NCI-H82 treated with DMSO at 0.1 percent for 48 hours (cell line): Measurements from ENCODE around the gene C1QL3.

ENCODE experiments used
- DNase-seq: peaks from one replicate; lab custom pipeline; 2025; ENCODE audit not compliant: unreplicated experiment; lab: John Stamatoyannopoulos, UW

The C1QL3 gene

DNA sequence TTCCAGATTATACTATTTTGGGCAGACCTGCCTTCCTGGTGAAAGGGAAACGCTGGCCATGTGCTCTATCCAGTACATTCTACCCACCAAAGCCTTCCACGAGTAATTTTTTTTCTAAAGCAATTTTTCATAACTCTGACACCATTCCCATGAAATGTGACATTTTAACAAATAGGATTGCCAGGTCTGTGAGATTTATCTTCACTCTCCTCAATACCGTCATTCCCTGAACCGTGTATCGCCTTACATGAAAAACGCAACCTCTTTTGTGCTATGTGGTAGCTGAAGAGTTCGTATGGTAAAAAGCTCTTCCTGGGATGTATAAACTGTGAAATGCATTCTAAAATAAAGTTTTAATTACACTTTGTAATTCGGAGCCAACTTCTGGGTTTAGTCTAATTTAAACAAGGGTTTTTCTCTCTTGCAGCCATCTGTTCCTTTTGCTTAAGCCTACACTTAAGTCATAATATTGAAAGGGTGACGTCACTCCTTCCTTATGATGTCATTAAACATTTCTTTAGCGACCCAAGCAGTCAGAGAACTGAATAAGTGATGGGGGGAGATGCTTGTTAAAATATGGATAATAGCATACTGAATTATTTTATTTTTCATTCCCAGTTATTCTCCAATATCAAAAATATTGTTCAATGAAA, 27.7 kb downstream of the C1QL3 start:
- DNase-seq, result no peak

DNA sequence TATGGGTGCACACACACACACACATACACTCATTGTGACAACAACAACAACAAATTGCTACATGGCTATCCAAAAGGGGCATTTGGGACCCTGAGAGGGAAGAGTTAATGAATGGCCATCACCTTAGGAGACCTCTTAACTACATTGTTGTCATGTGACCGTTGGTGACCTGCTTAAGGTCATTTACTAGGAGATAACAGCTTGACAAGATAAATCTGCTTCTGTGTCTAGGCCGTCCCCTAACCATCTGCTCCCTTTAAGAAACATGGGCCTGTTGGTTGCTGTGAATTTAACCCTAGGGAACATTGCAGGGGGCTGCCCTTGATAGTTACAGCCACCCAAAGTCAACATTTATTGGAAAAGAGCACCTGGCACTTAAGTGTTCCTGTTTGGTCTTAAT, 29.7 kb downstream of the C1QL3 start:
- peak; percentile 96 for DNase-seq

DNA sequence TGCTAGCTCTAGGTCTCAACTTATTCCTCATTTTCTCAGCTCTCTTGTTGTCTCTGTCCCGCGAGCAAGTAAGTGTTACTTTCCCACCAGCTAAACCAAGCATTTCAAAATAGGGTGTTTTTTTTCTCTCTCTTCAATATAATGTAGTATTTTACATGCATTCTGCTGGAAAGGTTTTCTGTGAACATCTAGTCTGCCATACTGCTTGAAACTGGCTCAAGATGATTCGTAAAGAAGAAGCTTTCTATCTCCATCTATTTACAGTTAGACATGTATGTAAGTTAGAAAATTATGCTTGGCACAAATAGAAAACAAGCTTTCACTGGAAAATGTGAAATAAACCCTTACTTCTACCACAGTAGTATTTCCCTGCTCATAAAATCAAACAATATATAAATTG, 31.2 kb downstream of the C1QL3 start:
- DNase-seq, result no peak

DNA sequence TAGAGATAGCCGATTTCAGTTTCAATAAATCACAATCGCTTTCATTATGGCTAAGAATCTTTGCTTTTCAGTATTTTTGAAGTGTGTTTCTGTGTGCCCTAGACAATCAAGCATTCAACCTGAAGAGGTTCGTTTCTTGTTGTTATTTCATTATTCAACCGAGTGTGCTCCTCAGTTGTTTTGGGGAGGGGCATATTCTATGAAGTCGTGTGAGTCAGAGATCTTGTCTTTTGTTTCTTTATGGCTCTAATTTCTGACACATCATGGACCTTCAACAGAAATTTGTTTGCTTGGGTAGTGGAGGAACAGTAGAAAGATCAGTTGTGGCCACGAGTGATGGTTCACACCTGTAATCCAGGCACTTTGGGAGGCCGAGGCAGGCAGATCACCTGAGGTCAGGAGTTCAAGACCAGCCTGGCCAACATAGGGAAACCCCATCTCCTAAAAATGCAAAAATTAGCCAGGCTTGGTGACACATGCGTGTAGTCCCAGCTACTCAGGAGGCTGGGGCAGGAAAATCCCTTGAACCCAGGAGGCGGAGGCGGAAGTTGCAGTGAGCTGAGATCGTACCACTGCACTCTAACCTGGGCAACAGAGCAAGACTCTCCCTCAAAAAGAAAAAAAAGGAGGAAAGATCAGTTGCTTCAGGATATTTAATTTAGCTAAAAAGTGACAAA, 38.3 kb downstream of the C1QL3 start:
- DNase-seq, result no peak

DNA sequence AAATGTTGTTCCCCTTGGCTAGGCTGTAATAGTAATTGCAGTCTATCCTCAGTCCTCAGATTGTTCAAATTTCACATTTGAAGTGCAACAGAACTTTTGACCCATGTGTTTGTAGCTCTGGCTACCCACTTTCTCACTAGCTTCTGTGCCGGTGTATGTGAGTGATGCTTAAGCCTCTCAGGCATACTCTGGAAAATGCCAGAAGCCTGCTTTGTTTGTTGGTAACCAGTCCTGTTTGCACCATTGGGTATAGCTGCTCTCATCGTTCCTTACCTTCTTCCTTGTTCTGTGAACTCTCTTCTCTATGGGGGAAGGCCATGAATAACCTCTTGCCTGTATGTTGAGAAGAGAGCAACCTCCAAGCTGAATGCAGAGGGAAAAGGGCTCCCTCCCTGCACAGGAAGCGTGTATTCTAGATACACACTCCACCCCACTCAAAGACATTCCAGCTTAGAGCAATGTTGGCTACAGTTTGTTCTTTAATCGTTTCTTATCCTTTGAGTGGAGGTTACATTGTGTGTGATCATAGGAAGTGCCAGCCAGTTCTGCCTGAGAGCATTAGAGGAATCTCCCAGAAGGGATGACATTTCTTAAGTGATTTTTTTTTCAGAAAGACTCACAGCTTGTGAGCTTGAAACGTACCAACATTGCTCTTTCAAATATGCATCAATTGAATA, 40.5 kb downstream of the C1QL3 start:
- no peak for DNase-seq

DNA sequence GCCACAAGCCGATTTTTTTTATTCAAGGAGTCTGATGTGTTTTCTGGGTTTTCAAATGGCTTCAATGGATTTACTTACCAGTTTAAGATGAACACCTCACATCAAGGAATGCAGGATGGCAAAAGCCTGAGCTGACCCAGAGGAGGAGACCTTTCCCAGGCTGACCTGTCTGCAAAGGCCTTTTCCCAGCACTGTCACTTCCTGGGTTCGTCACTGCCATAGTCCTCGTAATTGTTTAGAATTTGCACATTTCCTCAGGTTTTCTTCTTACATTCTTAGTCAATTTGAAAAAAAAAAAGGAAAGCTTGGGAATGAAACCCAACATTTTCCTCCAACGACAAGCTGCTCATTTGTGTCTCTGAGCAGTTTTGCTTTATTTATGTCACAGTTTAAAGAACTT, 42.9 kb downstream of the C1QL3 start:
- no peak for DNase-seq

DNA sequence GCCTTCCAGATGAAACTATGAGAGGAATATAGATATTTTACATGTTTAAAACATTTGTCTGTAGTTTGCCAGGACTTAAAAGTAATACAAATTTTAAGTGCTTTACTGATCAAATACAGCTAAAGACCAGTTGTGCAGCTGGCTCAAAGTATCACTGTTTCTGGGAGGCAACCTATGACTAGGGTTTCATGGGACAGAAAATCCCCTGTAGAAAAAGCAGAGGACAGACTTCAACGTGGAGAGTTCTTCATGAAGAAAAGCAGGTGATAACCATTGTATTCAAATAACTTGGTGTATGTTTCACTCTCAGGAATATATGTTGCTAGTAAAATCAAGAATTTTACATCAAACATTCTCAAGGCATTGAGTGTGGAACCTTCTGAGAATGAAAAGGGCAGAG, 43.9 kb downstream of the C1QL3 start:
- DNase-seq, result no peak

DNA sequence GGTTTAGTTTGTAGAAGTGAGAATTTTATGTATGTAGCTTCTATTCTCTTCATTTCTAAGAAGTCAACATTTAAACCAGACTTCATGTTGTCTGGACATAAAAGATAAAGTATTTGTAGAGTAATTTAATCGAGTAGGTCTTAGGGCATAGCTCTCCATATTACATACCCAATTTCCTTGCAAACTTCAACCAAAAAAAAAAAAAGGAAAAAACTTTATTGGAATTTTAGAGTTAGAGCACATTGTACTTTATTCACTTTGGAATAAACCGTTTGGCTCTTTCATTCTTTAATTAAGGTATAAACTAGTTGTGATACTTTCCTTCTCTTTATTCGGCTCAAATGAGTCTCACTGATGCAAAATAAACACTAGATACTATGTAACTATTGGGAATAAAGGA, 48.9 kb downstream of the C1QL3 start:
- DNase-seq, result no peak

DNA sequence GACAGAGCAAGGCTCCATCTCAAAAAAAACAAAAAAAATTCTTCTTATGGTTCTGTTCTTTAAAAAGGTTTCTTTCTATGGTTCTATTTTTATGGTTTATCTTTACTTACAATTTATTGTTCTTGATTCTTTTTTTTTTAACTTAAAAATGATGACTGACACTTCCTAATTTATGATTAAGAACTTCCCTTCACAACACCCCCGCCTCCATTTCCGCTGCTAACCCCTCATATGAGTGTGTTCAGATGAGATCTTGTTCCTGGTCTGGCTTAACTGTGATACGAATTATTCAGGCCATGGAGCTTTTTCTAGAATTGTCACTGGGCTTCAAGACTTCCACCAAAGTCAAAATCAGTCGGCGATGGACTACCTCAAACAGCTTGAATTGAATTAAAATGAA, 50.9 kb downstream of the C1QL3 start:
- no peak for DNase-seq

DNA sequence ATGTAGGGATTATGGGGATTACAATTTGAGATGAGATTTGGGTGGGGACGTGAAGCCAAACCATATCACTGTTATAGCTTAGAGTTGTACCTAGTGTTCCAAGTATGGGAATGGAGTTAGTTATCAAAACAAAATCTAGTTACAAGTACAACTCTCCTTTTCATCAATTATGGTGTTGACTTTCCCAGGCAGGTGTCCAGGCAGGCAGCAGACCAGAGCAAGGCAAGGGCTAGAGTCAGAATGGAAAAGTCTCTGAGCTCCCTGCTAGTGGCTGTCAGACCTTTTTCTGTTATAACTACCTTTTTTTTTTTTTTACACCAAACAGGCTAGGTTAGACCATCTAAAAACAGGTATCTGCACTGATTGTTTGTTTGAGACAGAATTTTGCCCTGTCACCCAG, 55.7 kb downstream of the C1QL3 start:
- DNase-seq, result peak; percentile 71
